Fibroblast of the aortic adventitia (primary cell): Measurements from ENCODE around the gene GATA6. TPM values are rescaled to one million over a fixed set of nuclear protein-coding genes. Genes with fewer than 3 reads are reported as not detected.

Experiments used
- DNase-seq: peaks from one replicate; pipeline ENCODE4 v3.0.0-alpha.2; 2010; ENCODE audit warnings: low read depth
- H3K4me3 ChIP-seq: 2 replicates; pipeline ENCODE4 v1.5.1; 2011; ENCODE audit warnings: low read depth, mild to moderate bottlenecking, control low read depth, low read length, moderate library complexity
- CTCF ChIP-seq: IDR thresholded peaks from 2 replicates; pipeline ENCODE4 v1.5.1; 2011; ENCODE audit warnings: mild to moderate bottlenecking, low read length, control low read depth, inconsistent platforms; ENCODE audit not compliant: insufficient read depth
- total RNA-seq: library from RNA; depleted of rRNA; stranded (reverse); fragments of >200 nt; gene quantifications from 2 replicates; pipeline ENCODE4 v1.2.3, GENCODE V29; 2012; ENCODE audit warnings: low replicate concordance

GATA6 gene
- total RNA-seq, 1 donor, result 34.0 TPM

- no peak for TF ChIP-seq CTCF
Observed at GRCh38 chr18:22229456-22230124, 60.2 kb downstream of the GATA6 start.

DNA sequence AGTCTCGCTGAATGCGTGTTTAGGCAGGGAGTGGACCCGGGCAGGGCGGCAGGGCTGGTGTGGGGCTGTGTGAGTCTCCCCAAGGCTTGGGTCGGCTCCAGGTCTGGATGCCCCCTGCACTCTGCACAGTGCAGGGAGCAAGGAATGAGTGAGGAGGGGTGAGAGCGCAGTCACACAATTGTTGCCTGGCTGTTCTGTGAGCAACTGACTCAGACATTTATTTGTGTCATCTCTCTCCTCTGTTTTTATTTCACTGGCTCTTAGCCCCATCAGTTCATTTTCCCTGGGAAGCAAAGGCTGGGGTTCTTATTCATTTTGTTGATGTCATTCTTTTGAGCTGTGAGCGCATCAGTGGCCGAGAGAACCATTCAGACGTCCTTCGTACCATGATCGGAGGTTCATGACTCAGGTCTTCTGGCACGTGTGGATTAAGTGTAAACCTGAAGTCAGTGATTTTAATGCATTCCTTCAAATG is 61.1 kb downstream of the GATA6 start:
- H3K4me3 ChIP-seq, result no peak overlapping the region
- peak; percentile 67 for DNase-seq
- no peak for TF ChIP-seq CTCF

More at GRCh38 chr18:22229456-22230124, 60.2 kb downstream of the GATA6 start:
- no peak overlapping the region for H3K4me3 ChIP-seq
- DNase-seq, result no peak

- TF ChIP-seq CTCF, result no peak
- no peak overlapping the region for H3K4me3 ChIP-seq
- DNase-seq, result no peak
Observed at GRCh38 chr18:22233266-22233665, 63.9 kb downstream of the GATA6 start.

DNA sequence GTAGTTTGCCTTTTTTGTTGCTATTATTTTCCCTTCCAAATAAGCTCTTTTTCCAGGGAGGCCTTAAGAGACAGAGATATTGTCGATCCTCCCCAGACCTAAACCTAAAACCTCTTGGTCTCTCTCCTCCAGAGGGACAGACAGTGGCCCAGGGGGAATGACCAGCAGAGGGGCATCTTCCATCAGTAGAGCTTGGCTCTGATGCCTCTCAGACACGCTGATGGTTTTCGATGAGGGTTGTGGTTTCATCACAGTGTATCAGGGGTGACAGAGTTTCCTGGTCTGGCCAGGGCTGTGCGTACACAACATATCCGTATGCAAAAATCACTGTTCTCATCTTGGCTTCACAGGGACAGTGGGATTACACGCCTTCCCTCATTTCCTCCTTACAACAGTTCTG is 68.6 kb downstream of the GATA6 start:
- no peak for DNase-seq
- no peak for TF ChIP-seq CTCF
- no peak overlapping the region for H3K4me3 ChIP-seq

DNA sequence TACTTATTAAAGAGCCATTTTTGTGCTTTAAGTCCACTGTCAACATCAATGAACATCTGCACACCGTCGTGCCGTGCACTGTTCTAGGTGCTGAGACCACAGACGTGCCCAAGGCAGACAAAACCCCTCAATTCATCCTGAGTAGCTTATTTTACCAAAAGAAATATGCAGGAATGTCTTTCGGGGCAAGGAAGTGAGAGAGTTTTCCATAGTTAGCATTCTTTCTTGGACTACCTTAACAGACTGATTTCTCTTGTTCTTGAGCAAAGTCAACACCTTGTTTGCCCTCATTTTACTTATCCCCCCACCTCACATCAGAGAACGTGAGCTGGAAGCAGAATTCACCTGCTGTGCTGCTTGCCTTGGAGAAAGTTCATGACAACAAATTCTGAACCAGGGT is 69.3 kb downstream of the GATA6 start:
- DNase-seq, result no peak
- no peak for TF ChIP-seq CTCF
- no peak overlapping the region for H3K4me3 ChIP-seq

DNA sequence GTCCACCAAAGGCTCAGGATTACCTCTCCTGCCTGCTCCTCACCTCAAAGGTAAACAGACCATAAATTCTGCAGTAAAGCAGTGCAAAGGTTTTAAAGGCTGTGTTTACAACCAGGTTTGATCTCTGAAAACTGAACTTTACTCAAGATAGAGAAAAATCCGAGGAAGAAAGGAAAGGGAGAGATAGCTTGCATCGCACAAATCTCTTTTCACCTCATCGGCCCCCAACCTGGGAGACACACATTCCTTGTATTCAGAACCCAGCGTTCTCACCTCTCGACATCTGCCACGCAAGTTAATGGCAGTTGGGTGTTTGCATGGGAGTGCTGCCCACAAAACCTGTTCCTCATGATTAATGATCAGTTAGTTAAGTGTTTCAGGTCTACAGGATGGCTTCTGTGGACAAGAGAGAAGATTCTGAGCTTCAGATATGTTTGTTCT is 72.6 kb downstream of the GATA6 start:
- TF ChIP-seq CTCF, result no peak
- DNase-seq, result no peak
- no peak overlapping the region for H3K4me3 ChIP-seq

GRCh38 chr18:22243513-22243912 is 74.1 kb downstream of the GATA6 start:
- H3K4me3 ChIP-seq, result no peak overlapping the region
- no peak for DNase-seq
- TF ChIP-seq CTCF, result no peak
